ENCODE measurements around the gene PRKAG2.

The PRKAG2 gene

DNA sequence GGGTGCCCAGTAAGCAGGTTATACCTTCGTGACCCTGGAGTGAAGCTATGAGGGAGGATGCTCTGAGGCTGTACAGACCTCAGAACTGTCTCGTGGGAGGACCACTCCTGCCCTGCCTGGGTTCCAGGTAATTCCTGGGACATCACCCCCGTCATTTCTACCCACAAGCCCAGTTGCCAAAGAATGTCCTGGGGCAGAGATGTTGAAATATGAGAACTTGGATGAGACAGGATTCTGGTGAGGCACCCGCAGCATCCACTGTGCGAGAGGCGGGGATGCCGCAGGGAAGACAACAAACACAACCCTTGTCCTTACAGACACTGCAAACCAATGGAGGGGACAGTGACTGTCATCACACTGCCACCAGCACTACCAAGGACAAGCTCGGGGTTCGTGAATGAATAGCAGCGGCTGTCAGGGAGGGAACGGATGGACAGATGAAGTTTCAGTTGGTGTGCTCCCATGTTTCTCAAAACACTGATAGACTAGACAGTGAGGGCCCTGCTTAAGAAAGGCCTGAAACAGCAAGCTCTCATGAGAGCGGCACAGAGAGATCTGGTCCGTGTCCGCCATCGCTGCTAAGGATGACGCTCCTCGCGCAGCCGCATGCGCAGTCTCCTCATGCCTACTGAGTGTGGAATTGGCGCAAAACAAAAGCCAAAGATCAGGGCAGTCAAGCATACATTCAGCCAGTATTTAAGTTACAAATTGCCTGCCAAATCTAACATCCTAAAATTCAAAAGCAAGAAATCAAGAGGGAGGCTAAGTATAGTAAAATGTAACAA is 275.2 kb downstream of the PRKAG2 start:
- H3K27me3 ChIP-seq (ENCODE audit: low read length) = no peaks in the 10 kb centered on the region
- H3K36me3 ChIP-seq (ENCODE audit: low read length) = no peaks in the 10 kb centered on the region
- H3K9ac ChIP-seq (ENCODE audit: low read length) = no peak overlapping the region
- no peak overlapping the region for H2AFZ ChIP-seq (ENCODE audit: low read depth, low read length, severe bottlenecking)
- TF ChIP-seq, protein P1, sequence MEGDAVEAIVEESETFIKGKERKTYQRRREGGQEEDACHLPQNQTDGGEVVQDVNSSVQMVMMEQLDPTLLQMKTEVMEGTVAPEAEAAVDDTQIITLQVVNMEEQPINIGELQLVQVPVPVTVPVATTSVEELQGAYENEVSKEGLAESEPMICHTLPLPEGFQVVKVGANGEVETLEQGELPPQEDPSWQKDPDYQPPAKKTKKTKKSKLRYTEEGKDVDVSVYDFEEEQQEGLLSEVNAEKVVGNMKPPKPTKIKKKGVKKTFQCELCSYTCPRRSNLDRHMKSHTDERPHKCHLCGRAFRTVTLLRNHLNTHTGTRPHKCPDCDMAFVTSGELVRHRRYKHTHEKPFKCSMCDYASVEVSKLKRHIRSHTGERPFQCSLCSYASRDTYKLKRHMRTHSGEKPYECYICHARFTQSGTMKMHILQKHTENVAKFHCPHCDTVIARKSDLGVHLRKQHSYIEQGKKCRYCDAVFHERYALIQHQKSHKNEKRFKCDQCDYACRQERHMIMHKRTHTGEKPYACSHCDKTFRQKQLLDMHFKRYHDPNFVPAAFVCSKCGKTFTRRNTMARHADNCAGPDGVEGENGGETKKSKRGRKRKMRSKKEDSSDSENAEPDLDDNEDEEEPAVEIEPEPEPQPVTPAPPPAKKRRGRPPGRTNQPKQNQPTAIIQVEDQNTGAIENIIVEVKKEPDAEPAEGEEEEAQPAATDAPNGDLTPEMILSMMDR (IDR thresholded peaks at IDR 0.05; ENCODE audit: insufficient read depth, low read length, poor library complexity, severe bottlenecking) = no peak
- no peak for TF ChIP-seq EZH2phosphoT487 (conservative IDR thresholded peaks at IDR 0.05; ENCODE audit: low read length)
- no peaks in the 10 kb centered on the region for H3K9me2 ChIP-seq (replicated peaks; ENCODE audit: insufficient read depth, low read length)
- H4K20me1 ChIP-seq (ENCODE audit: low read depth, low read length) = no peaks in the 10 kb centered on the region
- H3K79me2 ChIP-seq (ENCODE audit: insufficient read depth, low read length) = no peaks in the 10 kb centered on the region
- H3K4me2 ChIP-seq (ENCODE audit: low read depth, low read length, poor library complexity, severe bottlenecking) = no peak overlapping the region
- no peak overlapping the region for H3K4me3 ChIP-seq (ENCODE audit: insufficient read depth, low read length, poor library complexity, severe bottlenecking)
- no peak overlapping the region for H3K27ac ChIP-seq (ENCODE audit: low read depth, low read length)
- no peaks in the 10 kb centered on the region for H3K9me3 ChIP-seq (ENCODE audit: insufficient read depth, low read length)
- H3F3A ChIP-seq (ENCODE audit: insufficient read depth) = no peaks in the 10 kb centered on the region

DNA sequence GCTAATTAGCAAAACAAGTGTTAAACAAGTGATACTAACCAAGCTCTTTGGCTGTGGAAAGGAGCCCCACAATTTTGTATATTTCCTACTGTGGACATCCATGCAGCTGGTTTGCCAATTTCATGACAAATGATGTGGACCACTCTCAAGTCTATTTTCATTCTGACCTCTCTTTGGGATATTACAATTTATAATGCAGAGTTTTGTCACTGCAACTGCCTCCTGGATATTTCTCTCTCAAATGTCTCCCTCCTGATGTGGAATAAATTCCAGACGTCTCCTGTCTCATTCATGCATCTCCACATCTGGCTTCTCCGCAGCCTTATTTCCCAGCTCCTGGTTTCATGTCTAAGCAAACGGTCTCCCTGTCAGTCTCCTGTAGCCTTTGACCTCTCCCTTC is 276.6 kb downstream of the PRKAG2 start:
- Histone ChIP-seq H2AFZ (ENCODE audit: low read depth, low read length, severe bottlenecking) (no peak overlapping the region), H3K27ac (ENCODE audit: low read depth, low read length) (no peak overlapping the region), H3K36me3 (ENCODE audit: low read length) (no peaks in the 10 kb centered on the region), H3K9me2 (replicated peaks; ENCODE audit: insufficient read depth, low read length) (no peaks in the 10 kb centered on the region), H3K27me3 (ENCODE audit: low read length) (no peaks in the 10 kb centered on the region), H3K4me3 (ENCODE audit: insufficient read depth, low read length, poor library complexity, severe bottlenecking) (no peak overlapping the region), H3K9me3 (ENCODE audit: insufficient read depth, low read length) (no peaks in the 10 kb centered on the region), H3K4me2 (ENCODE audit: low read depth, low read length, poor library complexity, severe bottlenecking) (no peak overlapping the region), H3K79me2 (ENCODE audit: insufficient read depth, low read length) (no peaks in the 10 kb centered on the region), H3F3A (ENCODE audit: insufficient read depth) (no peaks in the 10 kb centered on the region), H4K20me1 (ENCODE audit: low read depth, low read length) (no peaks in the 10 kb centered on the region), H3K9ac (ENCODE audit: low read length) (no peak overlapping the region)
- TF ChIP-seq EZH2phosphoT487 (conservative IDR thresholded peaks at IDR 0.05; ENCODE audit: low read length) = no peak
- TF ChIP-seq, protein P1 (IDR thresholded peaks at IDR 0.05; ENCODE audit: insufficient read depth, low read length, poor library complexity, severe bottlenecking) = no peak

DNA sequence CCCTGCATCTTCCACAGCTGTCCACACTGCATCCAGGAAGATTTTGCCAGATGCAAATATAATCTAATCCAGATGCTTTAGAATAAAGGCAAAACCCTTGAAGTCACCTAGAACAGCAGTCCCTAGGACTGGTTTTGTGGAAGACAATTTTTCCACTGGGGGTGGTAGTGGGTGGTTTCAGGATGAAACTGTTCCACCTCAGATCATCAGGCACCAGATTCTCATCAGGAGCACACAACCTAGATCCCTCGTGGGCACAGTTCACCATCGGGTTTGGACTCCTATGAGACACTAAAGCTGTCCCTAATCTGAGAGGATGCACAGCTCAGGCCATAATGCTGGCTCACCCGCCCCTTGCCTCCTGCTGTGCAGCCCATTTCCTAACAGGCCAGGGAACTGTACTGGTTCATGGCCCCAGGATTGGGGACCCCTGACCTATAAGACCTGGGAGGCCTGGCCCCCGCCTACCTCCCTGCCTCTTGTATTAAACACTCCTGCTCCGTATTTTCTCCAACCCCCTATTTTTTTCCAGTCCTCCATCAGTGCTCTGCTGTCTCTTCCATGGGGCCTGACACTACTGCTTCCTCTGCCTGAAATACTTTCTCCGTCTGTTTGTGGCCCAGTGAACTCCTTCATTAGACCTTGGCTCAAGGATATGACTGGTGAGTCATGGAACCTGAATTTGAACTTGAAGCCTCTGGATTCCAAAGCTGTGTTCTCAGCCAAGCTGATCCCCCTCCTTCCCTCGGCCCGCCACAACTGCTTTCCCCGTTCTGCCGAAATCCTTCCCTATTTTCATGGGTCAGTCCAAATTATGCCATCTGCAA is 277.3 kb downstream of the PRKAG2 start:
- Histone ChIP-seq H4K20me1 (ENCODE audit: low read depth, low read length) (no peaks in the 10 kb centered on the region), H2AFZ (ENCODE audit: low read depth, low read length, severe bottlenecking) (no peak overlapping the region), H3K27ac (ENCODE audit: low read depth, low read length) (no peak overlapping the region), H3K9me2 (replicated peaks; ENCODE audit: insufficient read depth, low read length) (no peaks in the 10 kb centered on the region), H3F3A (ENCODE audit: insufficient read depth) (no peaks in the 10 kb centered on the region), H3K9ac (ENCODE audit: low read length) (no peak overlapping the region), H3K9me3 (ENCODE audit: insufficient read depth, low read length) (no peaks in the 10 kb centered on the region), H3K4me2 (ENCODE audit: low read depth, low read length, poor library complexity, severe bottlenecking) (no peak overlapping the region), H3K27me3 (ENCODE audit: low read length) (no peaks in the 10 kb centered on the region), H3K79me2 (ENCODE audit: insufficient read depth, low read length) (no peaks in the 10 kb centered on the region), H3K36me3 (ENCODE audit: low read length) (no peaks in the 10 kb centered on the region), H3K4me3 (ENCODE audit: insufficient read depth, low read length, poor library complexity, severe bottlenecking) (no peak overlapping the region)
- no peak for TF ChIP-seq EZH2phosphoT487 (conservative IDR thresholded peaks at IDR 0.05; ENCODE audit: low read length)
- TF ChIP-seq, protein P1 (IDR thresholded peaks at IDR 0.05; ENCODE audit: insufficient read depth, low read length, poor library complexity, severe bottlenecking) = no peak
